Fibroblast of skin of abdomen (primary cell): ENCODE data around the gene GRID2.

Experiments
- DNase-seq: peaks from one replicate; pipeline ENCODE4 v3.0.0-alpha.2; 2013

GRID2 gene

GRCh38 chr4:93710847-93711430 is 1407.2 kb downstream of the GRID2 start:
- DNase-seq: no peak

- DNase-seq: no peak
Measured at GRCh38 chr4:93718233-93718632, 1414.5 kb downstream of the GRID2 start.

DNA sequence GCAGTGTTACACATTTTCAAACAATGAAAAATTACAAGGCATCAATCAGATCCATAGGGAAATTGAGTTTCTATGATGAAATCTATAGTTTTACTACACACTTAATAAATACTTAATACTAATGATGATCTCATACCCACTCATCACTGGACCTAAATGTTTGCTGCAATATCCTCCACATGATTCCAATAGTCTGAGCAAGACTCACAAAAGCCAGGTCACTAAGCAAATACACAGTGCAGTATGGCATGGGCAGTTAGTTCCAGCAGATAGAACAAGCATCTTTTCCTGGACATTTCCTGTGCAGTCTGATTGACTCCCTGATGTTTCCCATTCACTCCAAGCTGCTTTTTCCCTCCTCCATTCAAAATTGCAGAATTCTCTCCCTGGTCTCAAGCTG is 1415.8 kb downstream of the GRID2 start:
- DNase-seq: no peak

GRCh38 chr4:93722446-93722845 is 1418.7 kb downstream of the GRID2 start:
- DNase-seq: no peak

- no peak for DNase-seq
Measured at GRCh38 chr4:93730251-93730650, 1426.5 kb downstream of the GRID2 start.

DNA sequence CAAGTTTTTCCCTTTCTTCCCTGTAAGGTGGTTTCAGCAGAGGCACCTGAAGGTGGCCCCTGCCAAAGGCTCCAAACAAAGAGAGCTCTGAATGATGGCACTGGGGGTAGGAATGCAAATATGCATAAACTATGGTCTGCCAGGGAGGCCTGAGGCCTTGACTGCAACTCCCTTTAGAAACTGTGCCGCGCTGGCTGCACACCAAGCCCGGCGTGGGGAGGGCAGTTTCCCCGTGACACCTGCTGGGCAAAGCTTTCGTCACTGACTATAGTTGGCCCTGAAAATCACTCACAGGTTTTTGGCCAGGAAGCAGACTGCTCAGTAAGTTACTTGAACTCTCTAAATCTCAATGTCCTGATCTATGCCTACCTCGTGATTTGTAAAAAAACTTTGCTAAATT is 1427.0 kb downstream of the GRID2 start:
- DNase-seq: no peak

DNA sequence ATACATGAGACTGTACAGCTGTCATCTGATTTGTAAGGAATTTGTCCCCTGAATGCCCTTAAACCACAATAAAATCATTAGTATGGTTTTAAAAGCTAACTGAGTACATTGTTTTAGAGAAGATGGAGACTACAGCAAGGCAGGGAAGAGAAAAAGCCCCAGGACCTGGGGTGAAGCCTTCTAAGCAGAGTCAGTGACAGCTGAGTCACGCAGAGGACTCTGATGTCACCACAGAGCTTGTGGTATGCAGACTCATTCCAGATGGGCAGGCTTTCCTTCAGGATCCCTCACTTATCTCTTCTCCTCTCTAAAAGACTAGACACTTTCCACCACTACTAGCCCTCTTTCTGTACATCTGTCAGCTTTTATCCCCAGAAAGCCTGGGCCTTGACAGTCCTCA is 1427.7 kb downstream of the GRID2 start:
- peak; percentile 26 for DNase-seq

- DNase-seq: no peak
Measured at GRCh38 chr4:93732509-93732908, 1428.7 kb downstream of the GRID2 start.

DNA sequence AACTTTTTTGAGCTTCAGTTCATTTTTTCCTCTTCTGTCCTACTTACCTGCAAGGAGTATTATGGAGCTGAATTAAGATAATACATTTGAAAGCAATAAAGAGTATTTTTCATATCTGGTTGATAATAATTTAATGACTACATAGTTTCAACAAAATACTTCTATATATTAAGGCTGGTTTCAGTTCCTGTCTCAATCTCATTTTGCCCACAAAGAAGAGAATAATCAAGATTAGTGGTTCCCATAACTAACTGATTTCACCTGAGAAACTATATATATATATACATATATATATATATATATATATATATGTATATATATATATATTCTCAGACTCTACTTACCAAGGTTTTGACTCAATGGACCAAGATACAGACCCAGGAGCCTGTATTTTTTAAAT is 1437.1 kb downstream of the GRID2 start:
- DNase-seq: no peak

DNA sequence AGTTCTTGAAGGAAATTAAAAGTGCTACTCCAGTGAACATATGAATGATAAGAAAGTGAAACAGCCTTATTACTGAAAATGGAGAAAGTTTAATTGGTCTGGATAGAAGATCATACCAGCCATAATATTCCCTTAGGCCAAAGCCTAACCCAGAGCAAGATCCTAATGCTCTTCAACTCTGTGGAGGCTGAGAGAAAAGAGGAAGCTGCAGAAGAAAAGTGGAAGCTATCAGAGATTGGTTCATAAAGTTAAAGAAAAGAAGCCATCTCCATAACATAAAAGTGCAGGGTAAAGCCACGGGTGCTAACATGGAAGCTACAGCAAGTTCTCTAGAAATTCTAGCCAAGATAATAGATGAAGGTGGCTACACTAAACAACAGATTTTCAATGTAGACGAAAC is 1439.3 kb downstream of the GRID2 start:
- DNase-seq: no peak

- no peak for DNase-seq
Measured at GRCh38 chr4:93743635-93744034, 1439.9 kb downstream of the GRID2 start.

- DNase-seq: no peak
Measured at GRCh38 chr4:93744961-93745360, 1441.2 kb downstream of the GRID2 start.

GRCh38 chr4:93746031-93746430 is 1442.3 kb downstream of the GRID2 start:
- no peak for DNase-seq

GRCh38 chr4:93747220-93747619 is 1443.5 kb downstream of the GRID2 start:
- DNase-seq: no peak

DNA sequence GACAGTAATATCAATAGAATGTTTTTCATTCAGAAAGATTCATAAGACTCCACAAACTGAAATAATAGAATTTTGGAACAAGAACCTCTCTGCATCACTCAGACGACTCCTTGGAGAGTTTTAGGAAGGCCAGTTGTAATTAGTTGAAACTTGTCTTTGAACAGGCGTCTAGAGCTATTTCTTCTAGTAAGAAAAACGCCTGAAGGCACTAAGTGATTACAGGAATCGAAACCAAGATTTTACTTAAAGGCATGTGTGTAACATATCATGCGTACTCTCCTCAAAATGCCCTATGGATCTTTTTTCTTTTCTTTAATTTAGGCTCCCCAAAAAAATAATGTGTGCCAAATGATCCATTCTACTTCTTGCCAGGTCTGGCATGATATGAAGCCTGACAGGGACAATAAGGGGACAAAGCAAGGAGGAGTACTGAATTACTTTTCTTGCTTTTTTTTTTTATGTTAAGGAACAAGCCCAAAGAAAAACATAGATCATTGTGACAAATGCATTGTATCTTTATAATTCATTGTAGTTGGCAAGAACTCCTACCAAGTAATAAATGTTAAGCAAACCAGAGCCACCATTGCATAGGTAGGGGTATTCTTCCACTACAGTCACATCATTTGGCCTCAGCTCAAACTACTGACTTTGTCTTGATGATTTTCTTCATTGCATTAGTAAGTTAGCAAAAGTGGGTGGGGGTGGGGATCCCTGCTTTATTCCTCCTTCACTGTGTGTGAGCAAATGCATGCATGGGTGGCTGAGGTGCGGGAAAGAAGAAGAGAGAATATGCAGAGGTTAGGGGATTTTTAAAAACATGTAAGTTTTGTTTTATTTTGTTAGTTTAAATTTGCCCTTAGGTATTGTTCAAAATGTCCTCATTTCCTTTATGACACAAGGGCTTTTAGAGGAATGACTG is 1444.9 kb downstream of the GRID2 start:
- no peak for DNase-seq

GRCh38 chr4:93749292-93749761 is 1445.6 kb downstream of the GRID2 start:
- DNase-seq: no peak

DNA sequence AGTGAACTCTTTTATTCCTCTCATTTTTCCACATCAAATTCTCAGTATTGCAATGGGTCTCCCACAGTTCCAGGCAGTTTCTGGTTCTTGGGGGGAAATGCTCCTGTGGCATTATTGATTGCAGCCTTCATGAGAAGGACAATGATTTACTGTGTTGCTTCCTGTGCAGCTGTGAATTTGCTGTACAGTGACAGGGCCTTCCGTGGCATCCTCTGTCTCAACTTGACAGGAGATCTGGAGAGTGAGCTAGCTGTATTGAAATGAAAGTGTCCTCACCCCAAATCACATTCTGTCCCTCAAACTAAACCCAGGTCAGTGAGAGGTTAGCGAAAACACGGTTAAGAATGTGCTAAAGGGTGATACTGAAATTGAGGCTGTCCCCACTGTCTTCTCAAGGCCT is 1447.6 kb downstream of the GRID2 start:
- no peak for DNase-seq

- DNase-seq: no peak
Measured at GRCh38 chr4:93756101-93756500, 1452.3 kb downstream of the GRID2 start.

GRCh38 chr4:93759506-93759905 is 1455.7 kb downstream of the GRID2 start:
- no peak for DNase-seq

DNA sequence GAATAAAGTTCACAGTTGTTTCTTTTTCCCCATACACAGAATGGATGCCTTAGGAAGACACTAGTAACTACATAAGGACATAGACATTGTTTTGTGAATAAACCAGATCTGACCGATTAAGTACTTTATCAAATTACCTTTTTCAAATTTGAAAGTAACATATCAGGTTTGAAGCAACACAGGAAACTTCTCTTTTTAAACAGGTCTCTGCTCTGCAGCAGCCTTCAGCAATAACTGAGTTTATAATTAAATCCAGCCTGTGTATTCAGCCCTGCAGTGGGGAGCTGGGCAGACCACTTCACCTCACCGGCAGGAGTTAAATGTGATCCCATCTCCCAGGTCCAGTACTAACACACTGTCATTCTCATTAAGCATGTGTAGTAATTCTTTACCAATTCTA is 1456.5 kb downstream of the GRID2 start:
- no peak for DNase-seq

DNA sequence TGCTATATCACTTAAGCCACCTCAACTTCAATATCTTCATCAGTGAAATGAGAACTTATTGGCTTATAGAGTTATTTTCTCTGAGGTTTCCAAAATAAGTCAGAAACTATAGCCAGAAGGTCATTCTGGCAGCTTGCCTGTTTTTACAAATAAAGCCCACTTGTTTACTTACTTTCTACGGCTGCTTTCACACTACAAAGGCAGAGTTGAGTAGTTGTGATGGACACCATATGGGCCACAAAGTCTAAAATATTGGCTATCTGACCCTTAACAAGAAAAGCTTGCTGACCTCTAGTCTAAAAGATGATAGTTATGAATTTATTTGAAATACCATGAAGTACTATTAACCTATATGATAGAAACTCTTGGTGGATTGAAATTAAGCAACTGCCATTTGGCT is 1457.5 kb downstream of the GRID2 start:
- no peak for DNase-seq

GRCh38 chr4:93764639-93765246 is 1461.0 kb downstream of the GRID2 start:
- DNase-seq: peak; percentile 40

DNA sequence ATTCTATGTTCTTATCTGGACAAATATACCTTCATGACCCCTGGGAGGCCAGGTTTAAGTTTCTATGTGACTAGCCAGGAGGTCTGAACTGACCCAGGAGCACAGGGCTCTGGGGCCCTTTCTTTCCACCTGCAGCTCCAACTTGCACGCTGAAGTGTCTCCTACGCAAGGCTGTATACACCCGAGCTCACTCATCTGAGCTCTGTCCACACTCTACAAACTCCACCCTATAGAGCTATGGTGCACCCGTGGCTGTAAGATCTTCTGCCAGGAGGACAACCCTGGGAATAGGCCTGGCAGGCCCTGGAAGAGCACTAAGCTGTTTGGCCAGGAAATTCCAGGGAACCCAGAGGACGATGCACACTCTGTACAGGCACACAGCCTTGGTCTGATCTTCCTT is 1464.2 kb downstream of the GRID2 start:
- no peak for DNase-seq

- DNase-seq: no peak
Measured at GRCh38 chr4:93770201-93770600, 1466.4 kb downstream of the GRID2 start.
